ENCODE measurements around the gene GNAQ.

Gene GNAQ

DNA sequence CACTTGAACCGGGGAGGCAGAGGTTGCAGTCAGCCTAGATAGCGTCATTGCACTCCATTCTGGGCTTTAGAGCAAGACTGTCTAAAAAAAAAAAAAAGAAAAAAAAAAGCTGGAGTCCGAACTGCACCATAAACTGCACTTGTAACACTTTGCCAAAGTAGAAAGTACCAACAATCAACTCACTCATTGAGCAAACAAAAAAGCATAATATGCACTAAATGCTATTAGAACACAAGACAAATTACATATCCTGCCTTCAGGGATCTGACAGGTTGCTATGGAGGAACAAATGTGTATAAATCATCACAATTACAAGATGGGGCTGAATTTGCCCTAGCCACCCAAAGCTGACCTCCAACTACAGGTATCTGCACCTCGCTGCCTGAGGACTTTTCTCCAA lies 27.9 kb downstream of the GNAQ start:
- no peak for DNase-seq (ENCODE audit: low spot score)

DNA sequence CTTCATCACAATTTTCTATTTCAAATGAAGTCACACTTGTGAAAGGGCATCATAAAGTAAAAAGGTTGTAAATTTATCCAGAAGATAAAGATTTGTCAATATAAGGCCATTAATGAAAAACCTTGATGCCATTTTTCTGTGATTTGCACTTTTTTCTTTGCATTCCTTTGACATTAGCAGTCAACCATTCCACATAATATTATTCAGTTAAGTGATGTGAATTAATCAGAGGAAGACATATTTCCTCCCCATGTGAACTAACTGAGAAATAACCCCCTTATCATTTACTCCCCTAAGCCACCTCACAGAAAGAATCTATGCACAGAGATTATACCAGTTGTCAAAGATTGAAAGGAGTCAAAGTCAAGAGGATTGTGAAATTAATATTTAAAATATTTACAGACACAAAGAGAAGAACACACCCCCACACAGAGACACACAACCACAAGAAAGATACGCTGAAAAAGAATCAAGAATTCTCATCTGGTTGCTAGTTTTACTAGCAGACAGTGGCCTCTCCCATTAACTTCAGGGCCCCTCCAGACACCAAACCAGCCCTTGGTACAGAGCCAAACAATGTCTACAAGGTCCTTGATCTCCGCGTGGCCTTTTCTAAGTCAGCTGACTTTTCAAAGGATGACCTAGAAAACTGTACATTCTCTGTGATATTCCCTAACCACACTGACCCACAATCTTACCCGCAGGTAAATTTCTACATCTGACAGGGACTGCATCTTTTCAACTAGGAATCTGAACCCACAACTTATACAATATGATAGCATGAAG lies 29.5 kb downstream of the GNAQ start:
- no peak for DNase-seq (ENCODE audit: low spot score)

DNA sequence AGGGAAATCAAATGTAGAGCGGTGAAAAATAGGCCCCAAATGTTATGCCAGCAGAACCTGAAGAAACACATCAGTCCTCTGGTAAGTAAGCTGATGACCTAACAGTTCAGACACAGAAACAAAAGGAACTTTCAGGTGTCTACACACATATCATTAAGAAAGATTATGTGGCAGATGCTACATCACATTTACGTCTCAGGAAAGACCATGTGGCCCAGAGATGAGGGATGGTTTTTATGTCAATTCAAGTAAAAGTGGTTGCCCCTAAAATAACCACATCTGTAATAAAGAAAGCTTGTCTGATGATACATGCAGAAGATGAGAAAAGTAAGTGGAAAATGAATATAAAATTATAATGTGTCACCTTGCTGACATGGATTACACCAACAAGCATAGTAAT lies 31.4 kb downstream of the GNAQ start:
- DNase-seq (ENCODE audit: low spot score) = no peak

DNA sequence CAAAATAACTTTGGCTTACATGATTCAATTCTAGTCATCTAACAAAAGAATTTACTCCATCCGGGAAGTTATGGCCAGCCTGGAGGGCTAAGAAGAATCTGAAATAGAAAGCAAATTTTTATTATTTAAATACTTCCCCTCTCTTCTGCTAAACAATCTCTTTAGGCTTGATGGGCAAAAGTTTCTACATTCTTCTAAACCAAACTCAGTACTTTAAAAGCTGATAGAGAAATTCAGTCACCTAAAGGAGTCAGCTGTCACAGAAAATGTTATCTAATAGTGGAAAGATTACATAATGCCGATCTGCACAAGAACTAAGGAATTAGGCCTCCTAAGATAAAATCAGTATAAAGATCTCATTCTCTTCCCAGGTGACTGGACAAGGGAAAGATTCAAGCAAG lies 32.4 kb downstream of the GNAQ start:
- no peak for DNase-seq (ENCODE audit: low spot score)

DNA sequence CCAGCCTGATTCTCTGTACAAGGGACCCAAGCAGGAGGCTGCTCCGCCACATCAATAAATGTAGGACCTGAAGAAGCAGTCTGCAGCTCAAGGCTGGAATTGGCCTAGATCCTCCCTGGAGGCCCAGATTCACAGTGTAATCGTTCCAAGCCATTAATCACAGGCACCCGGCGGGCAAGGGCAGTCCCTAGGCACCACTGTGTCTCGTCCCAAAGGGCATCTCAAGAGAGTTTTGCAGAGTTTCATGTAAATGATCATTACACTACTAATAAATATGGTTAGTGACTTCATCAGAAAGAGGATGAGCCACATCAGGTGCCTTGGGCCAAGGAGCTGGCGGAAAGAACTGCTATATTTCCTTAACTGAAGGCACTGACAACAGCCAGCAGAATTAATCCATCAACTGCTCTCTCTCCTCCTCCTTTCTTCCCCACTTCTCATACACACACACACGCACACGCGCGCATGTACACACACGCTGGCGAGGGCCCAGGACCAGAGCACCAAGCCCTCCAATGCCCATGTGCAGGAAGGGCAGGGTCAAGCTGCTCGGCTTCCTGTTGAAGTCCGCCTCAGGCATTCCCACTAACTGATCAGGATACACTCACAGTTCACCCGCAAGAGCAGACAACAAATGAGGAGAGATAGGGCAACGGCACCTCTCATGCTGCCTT lies 33.9 kb downstream of the GNAQ start:
- no peak for DNase-seq (ENCODE audit: low spot score)

DNA sequence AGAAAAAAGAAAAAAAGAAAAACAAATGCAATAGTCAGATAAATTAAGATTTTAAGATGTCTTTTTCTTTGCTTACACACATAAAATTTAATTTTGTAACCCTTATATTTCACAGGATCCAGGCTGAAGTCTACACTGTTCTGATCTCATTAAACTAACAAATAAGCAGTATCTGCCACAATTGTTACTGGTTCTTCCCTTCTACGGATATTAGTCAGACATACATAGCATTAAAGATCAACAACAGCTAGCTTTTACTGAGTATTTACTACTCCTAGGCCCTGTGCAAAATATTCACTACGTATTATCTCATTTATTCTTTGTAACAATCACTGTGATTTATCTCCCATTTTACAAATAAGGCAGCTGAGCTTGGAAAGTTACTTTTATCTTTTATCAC lies 34.9 kb downstream of the GNAQ start:
- no peak for DNase-seq (ENCODE audit: low spot score)

DNA sequence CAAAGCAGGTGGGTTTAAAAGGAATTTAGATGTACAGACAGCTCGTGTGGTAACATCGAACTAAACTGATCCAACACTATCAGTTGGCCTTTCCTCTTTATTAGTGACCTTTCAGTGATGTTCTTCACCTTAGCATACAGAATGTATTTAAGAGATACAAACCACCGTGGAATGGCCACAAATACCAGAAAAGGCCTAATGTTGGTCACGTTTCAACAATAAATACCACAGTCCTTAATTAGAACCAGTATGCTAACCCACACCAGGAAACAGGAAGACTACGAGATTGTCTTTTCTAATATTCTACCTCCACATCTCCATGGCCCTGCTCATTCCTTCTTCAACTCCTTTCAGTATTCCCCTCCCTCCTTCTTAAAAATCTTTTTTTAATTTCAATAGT lies 40.4 kb downstream of the GNAQ start:
- DNase-seq (ENCODE audit: low spot score) = no peak

DNA sequence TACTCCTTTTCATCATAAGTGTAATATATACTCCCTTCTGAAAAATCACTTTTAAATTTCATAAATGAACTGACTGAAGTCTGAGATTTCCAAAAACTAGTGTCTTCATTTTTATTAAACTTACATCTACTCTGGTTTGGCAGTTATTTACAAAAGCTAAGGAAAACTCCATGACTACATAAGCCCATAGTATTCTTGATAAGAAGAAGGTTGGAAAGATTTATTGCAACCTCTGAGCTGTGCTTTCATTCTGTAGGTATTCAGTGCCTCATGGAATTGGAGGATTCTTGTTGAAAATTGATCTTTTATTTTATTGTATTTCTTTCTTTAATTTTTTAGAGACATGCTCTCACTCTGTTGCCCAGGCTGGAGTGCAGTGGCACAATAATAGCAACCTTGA lies 41.7 kb downstream of the GNAQ start:
- DNase-seq (ENCODE audit: low spot score) = no peak

DNA sequence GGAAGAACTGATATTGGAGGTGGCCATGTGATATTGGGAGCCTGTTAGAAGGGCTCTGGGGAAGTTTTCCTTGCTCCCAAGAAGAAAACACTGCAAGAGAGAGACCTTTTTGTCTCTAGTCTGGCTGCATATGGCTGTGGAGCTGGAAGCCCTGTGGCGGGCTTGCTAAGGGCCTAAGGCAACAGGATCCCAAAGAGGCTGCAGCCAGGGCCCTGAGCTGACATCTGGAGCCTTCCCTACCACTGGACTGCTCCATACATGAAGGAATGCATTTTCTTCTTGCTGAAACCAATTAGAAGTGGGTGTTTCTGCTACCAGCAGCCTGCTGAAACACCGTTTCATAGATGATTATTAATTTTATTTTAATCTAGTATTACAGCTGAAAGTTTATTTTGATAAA lies 42.2 kb downstream of the GNAQ start:
- no peak for DNase-seq (ENCODE audit: low spot score)

DNA sequence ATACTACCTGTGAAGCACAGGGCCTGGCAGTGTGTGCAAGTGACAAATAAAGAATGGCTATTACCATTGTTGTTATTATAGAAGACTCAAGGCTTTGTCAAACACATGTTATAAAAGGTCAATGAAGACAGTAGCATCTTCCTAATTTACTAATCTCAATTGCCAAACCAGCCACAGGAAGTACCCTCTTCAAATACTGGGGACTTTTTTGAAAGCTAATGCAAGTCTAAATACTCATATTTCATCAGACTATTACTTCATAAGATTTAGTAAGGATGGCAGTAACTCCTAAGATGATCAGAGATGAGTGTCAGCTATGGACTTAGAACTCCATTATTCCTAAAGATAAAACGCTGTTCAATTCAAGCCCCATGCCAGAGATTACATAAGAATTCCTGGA lies 43.0 kb downstream of the GNAQ start:
- no peak for DNase-seq (ENCODE audit: low spot score)

DNA sequence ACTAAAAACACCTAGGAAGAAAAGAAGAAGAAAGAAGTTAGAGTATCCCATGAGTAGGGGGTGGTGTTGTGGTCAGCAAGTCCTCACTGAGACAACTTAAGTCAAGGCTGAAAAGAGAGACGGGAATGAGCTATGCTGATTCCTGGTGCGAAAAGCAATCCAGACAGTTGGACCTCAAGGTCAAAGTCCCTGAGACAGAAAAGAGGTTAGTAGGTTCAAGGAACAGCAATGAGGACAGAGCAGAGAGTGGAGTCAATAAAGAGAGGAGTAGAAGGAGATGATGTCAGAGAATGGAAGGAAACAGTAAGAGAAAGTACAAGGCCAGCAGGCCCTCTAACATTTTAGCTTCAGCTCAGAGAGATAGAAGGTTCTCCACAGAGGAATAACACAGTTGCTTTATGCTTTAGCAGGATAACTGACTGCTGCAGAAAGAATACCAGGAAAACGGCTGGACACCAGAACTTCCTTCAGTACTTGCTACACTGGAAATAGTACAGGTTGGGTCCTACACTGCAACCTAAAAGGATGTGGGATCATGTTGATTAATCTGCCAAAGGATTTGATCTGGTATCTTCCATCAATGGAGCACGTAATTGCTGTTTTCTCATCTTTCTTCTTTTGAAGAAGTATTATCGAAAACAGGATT lies 43.6 kb downstream of the GNAQ start:
- no peak for DNase-seq (ENCODE audit: low spot score)

DNA sequence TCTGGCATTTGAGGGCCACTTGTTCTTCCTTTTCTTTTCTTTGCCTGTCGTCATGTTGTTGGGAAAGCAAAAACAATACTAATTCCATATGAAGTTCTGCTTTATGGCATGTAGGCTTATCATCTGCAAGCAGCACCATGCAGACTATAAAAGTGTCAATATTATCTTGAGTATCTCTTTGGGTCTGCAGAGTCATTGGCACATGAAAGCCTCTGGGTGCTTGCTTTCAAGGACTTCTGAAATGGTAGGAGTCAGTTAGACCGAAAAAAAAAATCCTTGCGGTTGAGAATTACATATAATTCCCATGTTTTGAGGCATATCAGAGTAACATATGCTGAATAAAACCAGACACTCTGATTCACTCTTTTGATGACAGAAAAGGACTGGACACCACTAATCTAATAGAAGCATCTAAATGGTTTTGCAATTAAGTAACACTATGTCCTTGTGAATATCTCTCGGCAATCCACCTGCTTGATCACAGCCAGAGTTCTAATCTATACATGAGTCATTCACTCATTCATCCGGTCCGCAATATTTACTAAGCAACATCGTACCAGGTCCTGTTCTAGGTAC lies 44.4 kb downstream of the GNAQ start:
- DNase-seq (ENCODE audit: low spot score) = no peak

DNA sequence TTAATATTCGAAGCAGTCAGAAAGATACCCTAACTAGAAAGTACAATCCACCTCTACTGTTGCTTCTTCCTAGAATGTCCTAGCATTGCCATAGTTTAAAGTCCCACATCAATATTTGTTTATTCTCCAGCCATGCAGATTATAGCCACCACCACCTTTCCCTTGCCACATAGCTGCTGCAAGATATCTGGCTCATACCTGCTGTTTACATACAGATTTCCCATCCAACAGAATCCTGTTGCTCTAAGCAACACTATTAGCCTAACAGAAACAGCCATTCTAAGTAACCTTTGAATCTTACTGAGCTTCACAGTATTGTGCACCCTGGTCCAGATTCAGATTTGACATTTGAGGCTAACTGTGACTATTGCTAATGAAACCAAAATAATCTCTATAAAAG lies 45.6 kb downstream of the GNAQ start:
- no peak for DNase-seq (ENCODE audit: low spot score)

DNA sequence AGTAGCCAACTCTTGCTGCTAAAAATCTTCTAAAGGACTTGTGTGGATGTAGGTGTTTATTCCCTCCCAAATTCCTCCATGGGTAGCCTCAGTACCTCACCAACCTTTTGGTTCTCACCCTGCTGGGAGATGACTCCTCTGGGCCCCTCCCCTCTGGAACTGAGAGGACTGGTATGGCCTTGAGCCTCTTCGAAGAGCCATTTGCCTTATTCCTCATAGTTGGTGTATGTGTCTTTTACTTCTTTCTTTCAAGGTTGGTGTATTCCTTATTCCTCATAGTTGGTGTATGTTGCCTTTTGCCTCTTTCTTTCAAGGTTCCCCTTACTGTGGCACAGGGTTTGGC lies 48.3 kb downstream of the GNAQ start:
- no peak for DNase-seq (ENCODE audit: low spot score)

DNA sequence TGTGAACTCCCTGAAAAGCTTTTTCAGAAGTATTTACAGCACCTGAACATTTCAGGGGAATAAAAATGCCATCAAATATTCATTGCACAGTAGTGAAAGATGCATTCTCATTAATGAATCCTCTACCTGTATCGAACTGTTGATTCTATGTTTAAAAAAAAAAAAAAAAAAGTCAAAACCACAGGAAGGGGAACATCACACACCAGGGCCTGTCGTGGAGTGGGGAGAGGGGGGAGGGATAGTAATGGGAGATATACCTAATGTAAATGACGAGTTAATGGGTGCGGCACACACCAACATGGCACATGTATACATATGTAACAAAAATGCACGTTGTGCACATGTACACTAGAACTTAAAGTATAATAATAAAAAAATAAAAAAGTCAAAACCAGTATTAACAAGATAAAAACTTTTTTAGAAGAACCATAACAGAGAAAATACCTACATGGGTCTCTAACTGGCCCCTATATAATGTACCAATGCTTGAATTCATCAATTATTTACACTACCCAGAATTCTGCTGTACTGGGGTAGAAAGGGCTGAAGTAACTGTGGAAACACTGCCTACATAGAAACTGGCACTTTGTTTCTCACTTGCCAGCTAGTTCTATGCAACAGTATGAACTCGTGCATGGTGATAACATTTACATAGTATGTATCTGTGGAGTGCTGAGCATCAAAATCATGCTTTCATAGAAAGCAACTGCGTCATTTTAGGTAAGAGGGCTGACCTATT lies 48.9 kb downstream of the GNAQ start:
- no peak for DNase-seq (ENCODE audit: low spot score)

DNA sequence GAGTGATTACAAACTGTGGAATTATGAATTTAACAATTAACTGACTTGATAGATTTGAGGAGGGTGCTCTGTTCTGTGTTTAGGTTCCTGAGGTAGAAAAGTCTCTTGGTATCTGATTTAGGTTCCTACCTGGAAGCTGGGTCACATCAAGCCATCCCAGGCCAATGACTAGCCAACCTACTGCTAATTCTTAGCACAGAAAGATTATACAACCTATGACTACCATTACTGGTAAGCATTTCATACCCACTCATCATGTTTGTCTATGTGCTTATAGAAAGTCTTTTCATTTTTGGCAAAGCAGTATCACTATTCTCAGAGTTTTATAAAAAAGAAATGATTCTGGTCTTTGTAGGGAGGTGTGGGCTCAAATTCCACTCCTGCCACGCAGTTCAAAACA lies 49.7 kb downstream of the GNAQ start:
- DNase-seq (ENCODE audit: low spot score) = no peak

DNA sequence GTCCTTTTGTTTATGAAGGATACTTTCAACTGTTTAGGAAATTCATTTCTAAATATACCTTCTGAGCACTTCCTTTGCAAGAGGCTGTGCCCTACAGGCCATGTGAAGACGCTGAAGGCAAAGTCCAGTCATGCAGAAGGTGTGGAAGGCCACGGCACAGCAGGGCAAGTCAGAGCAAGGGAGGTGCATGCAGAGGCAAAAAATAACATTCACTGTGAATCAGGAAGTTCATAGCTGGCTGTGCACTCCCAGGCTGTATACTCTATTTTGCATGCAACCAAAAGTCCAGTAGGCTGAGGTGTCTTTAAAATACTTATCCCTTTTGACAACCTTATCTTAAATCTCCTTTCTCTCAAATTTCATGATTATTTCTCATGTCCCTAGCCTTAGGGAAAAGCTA lies 50.3 kb downstream of the GNAQ start:
- DNase-seq (ENCODE audit: low spot score) = peak; percentile 13

DNA sequence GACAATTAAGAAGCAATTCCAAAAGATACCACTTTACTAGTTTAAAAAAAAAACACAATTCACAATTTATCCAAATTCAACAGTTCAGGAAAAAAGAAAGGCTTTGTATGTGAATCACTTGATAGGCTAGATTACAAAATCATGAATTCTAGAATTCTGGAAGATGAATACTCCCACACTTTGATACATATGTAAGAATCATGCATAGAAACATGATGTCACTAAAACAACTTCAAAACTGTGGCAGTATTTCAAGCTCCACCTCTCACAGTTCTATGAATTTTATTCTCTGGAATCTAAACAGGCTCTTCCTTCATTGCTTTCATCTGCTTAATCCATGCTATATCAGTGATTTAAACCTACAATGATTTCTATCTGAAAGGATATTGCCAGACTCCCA lies 51.0 kb downstream of the GNAQ start:
- DNase-seq (ENCODE audit: low spot score) = no peak

DNA sequence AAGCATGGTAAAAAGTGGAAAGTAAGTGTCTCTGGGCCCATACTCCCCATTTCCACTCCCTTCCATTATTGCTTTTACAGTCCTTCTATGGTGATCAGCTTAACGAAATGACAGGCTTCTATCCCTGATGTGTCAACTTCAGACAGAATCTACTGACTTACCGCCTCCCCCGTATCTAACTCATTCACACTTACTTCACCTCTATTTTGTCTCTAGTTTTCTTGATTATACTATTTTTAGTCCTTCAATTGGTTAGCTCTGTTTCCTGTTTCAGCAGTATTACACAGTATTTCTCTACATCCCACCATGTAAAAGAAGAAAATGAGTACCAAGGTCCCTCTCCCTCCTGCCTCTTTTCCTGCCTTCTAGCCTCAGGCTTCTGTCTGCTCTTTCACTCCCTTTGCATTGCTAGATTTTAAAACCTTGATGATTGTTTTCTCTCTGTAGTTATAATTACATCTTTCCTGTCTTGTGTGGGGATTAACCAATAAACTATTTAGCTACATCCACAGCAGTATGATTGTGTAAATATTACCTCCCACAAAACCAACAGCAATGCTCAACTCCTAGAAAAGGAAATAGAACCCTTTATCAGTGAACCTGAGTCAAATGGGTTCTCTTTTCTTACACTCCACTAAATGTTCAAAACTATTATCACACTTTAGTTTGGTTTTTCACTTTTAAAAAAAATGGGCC lies 53.4 kb downstream of the GNAQ start:
- DNase-seq (ENCODE audit: low spot score) = no peak

DNA sequence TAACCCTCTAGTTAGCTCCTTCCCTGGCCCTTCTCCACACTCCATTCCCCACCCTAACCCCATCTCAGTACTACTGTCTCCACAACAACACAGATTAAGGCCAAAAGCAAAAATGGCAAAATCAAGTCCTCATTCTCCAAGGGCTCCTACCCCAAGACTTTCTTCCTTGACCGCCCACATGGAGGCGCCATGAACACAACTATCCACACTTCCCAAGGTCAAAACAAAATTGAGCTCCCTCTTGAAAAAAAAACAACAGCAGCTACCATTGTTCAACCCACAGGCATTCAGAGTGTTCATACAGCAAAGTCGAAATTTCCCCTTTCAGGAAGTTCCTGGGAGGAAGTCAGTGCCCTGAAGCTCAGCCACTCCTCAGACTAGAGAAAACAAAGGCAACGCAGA lies 54.4 kb downstream of the GNAQ start:
- DNase-seq (ENCODE audit: low spot score) = peak; percentile 36

DNA sequence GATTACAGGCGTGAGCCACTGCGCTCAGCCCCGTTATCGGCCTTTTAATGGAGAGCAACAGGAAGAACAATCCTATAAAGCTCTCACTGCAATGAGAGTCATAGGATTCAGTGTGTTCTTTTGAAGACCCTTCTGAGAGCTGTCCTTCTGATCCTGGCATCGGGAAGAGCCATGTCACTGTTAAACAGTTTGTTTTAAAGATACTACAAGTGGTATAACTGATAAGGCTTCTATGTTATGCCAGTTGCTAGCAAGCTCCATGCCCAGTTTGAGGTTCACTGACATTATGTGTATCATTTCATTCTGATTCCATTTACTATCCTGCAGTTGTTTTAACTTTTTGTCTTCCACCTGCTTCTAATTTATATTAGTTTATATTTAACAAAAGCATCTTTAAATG lies 55.8 kb downstream of the GNAQ start:
- DNase-seq (ENCODE audit: low spot score) = no peak

DNA sequence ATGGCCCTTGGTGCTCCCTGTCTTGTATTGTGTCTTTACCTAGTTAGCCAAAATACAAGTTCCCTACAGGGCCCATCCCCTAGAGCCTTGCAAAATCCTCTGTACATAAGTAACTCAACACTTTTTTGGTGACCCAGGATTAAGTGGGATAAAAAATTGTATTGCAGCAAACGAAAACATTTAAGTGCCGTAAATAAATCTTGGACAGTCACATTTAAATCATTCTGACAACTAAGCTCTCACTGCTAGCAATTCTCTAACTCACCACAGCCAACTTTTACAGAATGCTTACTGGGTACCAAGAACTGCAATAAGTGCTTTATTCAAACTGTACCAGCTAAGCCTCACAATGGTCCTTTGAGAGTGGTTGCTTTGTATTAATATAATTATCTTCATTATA lies 56.6 kb downstream of the GNAQ start:
- DNase-seq (ENCODE audit: low spot score) = no peak

Data from NAMALWA (cell line).